ENCODE results near the gene TAGLN3.
A peak's percentile ranks its signal among the peaks of the same experiment; 100 is the strongest.
"Not testable (repeated sequence)": the region's sequence is repeated elsewhere in the genome, so short reads cannot be mapped to it uniquely, and the experiment has no call there.

TAGLN3 gene

DNA sequence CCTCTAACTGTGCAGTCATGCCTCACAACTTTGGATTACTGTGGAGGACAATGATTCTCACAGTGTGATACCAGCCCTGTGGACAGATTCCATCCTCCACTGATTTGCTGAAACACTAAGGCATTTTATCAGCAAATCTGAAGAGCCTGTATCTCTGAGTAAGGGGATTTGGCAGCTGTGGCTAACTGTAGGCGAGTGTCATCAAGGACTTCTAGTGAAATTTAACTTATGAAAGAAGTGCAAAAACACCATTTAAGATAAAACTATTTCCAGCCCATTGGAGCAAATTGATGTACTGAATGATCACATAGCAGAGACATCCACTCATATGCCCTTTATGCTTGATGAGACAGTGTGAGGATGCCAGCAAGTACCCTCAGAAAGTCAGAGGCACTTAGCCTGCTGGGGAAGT, 22.0 kb downstream of the TAGLN3 start:
- WGBS, 2 experiments: 73% methylated on average over 1 of the region's 1 CpG; no CpG with 5 or more reads in 1 of the 2 experiments
- H3K9me3 ChIP-seq (ENCODE audit: control insufficient read depth, low read length): no peaks in the 10 kb centered on the region
- H3K4me1 ChIP-seq (ENCODE audit: control insufficient read depth, insufficient read depth, low read length): peaks cover 21% of the 10 kb centered on the region
- no peaks in the 10 kb centered on the region for H3K36me3 ChIP-seq (ENCODE audit: control insufficient read depth, insufficient read depth, low read length)
- no peak overlapping the region for H3K4me3 ChIP-seq (ENCODE audit: insufficient read depth, low read depth, low read length)
- H3K27ac ChIP-seq (ENCODE audit: insufficient read depth, low read depth, low read length, poor library complexity, severe bottlenecking): peak overlapping the region; percentile 67
- H3K27me3 ChIP-seq (ENCODE audit: control insufficient read depth, insufficient read depth, low read length, poor library complexity, severe bottlenecking): no peaks in the 10 kb centered on the region

DNA sequence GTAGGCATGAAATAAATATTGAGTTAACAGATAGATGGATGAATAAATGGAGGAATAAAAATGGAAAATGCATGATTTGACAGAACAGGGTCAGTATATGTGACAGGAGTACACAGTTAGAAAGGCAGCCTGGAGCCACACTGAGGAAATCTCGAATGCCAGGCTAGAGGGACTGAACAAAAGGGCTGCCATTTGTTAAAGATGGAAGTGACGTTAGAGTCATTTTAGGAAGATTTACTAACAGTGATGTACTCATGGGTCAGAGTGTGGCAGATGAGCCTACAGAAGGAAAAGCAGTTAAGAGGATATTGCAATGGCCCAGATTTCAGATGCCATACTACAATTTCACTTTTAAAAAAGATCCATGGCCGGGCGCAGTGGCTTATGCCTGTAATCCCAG, 28.4 kb downstream of the TAGLN3 start:
- no peaks in the 10 kb centered on the region for H3K27me3 ChIP-seq (ENCODE audit: control insufficient read depth, insufficient read depth, low read length, poor library complexity, severe bottlenecking)
- H3K36me3 ChIP-seq (ENCODE audit: control insufficient read depth, insufficient read depth, low read length): no peaks in the 10 kb centered on the region
- H3K9me3 ChIP-seq (ENCODE audit: control insufficient read depth, low read length): no peaks in the 10 kb centered on the region
- no peaks in the 10 kb centered on the region for H3K4me1 ChIP-seq (ENCODE audit: control insufficient read depth, insufficient read depth, low read length)
- H3K27ac ChIP-seq (ENCODE audit: insufficient read depth, low read depth, low read length, poor library complexity, severe bottlenecking): no peak overlapping the region
- no peak overlapping the region for H3K4me3 ChIP-seq (ENCODE audit: insufficient read depth, low read depth, low read length)
- WGBS, 2 experiments: 90% methylated on average over 4 of the region's 4 CpGs

DNA sequence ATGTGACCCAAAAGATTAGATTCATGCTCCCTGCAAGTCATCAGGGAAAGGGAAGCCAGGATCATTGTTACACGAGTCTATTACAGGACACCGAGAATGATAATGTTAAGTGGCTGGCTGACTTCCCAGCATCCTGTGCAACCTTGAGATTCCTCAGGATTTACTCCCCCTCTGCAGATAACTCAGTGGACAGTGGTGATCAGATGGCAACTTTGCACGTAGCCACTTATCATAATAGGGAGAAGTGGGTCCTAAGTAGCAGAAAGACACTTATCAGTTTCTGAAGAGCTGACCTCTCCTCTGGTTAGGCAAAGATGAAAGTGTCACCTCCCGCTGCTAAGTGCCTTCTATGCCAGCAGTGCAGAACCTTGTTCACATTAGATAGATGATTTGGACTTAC, 29.1 kb downstream of the TAGLN3 start:
- H3K36me3 ChIP-seq (ENCODE audit: control insufficient read depth, insufficient read depth, low read length): no peaks in the 10 kb centered on the region
- H3K27me3 ChIP-seq (ENCODE audit: control insufficient read depth, insufficient read depth, low read length, poor library complexity, severe bottlenecking): no peaks in the 10 kb centered on the region
- no peak overlapping the region for H3K27ac ChIP-seq (ENCODE audit: insufficient read depth, low read depth, low read length, poor library complexity, severe bottlenecking)
- H3K4me3 ChIP-seq (ENCODE audit: insufficient read depth, low read depth, low read length): no peak overlapping the region
- H3K9me3 ChIP-seq (ENCODE audit: control insufficient read depth, low read length): no peaks in the 10 kb centered on the region
- no peaks in the 10 kb centered on the region for H3K4me1 ChIP-seq (ENCODE audit: control insufficient read depth, insufficient read depth, low read length)
- 94 to 95% methylated on average over 4 of the region's 4 CpGs for whole genome bisulfite sequencing, 2 experiments

DNA sequence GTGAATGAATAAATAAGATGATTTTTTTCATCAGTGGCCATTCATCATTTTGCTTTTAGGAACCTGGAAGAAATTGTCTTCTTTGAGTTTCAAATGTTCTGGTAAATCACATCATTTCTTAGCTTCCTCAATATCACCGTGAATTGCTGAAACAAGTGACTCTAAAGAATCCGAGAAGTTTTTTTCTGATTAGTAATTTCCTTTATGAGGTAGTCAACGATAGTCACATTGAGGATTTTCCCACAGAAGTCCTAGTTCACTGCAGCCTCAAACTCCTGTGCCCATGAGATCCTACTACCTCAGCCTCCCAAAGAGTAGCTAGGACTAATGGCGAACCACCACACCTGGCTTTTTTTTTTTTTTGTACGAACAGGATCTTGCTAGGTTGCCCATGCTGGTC, 32.2 kb downstream of the TAGLN3 start:
- 94 to 97% methylated on average over 5 of the region's 5 CpGs for WGBS, 2 experiments
- H3K9me3 ChIP-seq (ENCODE audit: control insufficient read depth, low read length): no peaks in the 10 kb centered on the region
- no peaks in the 10 kb centered on the region for H3K36me3 ChIP-seq (ENCODE audit: control insufficient read depth, insufficient read depth, low read length)
- H3K4me3 ChIP-seq (ENCODE audit: insufficient read depth, low read depth, low read length): no peak overlapping the region
- no peaks in the 10 kb centered on the region for H3K27me3 ChIP-seq (ENCODE audit: control insufficient read depth, insufficient read depth, low read length, poor library complexity, severe bottlenecking)
- H3K4me1 ChIP-seq (ENCODE audit: control insufficient read depth, insufficient read depth, low read length): no peaks in the 10 kb centered on the region
- no peak overlapping the region for H3K27ac ChIP-seq (ENCODE audit: insufficient read depth, low read depth, low read length, poor library complexity, severe bottlenecking)

DNA sequence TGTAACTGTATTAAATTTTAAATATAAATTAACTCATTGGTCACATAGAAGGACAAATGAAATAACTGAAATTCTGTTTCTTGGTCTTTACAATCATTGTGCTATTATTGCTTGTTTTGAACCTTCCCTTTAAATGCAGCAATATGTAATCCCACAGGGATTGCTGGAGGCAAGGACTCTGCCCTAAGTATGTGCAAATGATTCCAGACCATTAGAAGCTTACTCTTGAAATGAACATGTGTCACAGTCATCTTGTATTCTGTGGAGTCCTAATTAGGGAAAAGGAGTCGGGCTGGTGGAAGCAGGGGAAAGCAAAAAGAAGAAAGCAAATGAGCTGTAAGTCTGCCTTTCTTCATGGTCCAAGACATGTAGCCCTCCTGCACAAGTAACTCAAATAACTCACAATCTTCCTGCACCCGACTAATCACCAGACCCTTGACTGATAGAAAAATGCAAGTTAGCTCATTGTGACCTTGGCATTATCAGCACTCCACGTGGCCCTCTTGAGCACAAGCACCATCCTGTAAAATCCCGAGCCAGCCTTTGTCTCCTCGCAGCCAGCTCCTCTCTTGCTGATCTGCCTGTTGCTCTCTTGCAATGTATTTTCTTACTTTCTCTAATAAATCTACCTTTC, 33.5 kb downstream of the TAGLN3 start:
- Histone ChIP-seq H3K27ac (ENCODE audit: insufficient read depth, low read depth, low read length, poor library complexity, severe bottlenecking) (no peak overlapping the region), H3K36me3 (ENCODE audit: control insufficient read depth, insufficient read depth, low read length) (no peaks in the 10 kb centered on the region), H3K27me3 (ENCODE audit: control insufficient read depth, insufficient read depth, low read length, poor library complexity, severe bottlenecking) (no peaks in the 10 kb centered on the region), H3K9me3 (ENCODE audit: control insufficient read depth, low read length) (no peaks in the 10 kb centered on the region), H3K4me3 (ENCODE audit: insufficient read depth, low read depth, low read length) (no peak overlapping the region), H3K4me1 (ENCODE audit: control insufficient read depth, insufficient read depth, low read length) (no peaks in the 10 kb centered on the region)
- 92% methylated on average over 5 of the region's 5 CpGs for WGBS, 2 experiments

DNA sequence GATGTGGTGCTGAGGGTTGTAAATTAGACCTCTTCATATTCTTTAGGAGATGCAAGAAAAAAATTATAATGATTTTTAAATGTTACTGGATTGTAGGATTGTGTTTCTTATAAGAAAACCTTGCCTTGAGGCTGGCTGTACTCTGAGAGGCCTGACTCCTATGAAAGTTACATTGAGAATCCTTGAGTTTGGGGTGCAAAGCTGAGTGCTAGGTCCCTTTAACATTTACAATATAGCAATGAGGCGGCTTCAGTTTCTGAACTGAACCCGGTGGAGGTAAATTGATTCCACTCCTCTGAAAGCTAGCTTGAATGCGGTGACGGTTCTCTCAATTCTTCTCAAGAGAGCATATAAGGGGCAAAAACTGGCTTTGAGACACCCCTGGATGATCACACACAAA, 35.7 kb downstream of the TAGLN3 start, which contains the start of gene TMPRSS7:
Gene TMPRSS7 (plus strand): TSS at position 301 of the 400 bp plus-strand sequence. CDS start 110 bp downstream, outside the sequence.
- no peaks in the 10 kb centered on the region for H3K27me3 ChIP-seq (ENCODE audit: control insufficient read depth, insufficient read depth, low read length, poor library complexity, severe bottlenecking)
- H3K9me3 ChIP-seq (ENCODE audit: control insufficient read depth, low read length): no peaks in the 10 kb centered on the region
- 77 to 85% methylated on average over 4 of the region's 4 CpGs for WGBS, 2 experiments
- no peak within 1 kb of the TSS for H3K4me3 ChIP-seq (ENCODE audit: insufficient read depth, low read depth, low read length)
- no peaks in the 10 kb centered on the region for H3K4me1 ChIP-seq (ENCODE audit: control insufficient read depth, insufficient read depth, low read length)
- no peak within 1 kb of the TSS for H3K27ac ChIP-seq (ENCODE audit: insufficient read depth, low read depth, low read length, poor library complexity, severe bottlenecking)
- H3K36me3 ChIP-seq (ENCODE audit: control insufficient read depth, insufficient read depth, low read length): no peaks in the 10 kb centered on the region

DNA sequence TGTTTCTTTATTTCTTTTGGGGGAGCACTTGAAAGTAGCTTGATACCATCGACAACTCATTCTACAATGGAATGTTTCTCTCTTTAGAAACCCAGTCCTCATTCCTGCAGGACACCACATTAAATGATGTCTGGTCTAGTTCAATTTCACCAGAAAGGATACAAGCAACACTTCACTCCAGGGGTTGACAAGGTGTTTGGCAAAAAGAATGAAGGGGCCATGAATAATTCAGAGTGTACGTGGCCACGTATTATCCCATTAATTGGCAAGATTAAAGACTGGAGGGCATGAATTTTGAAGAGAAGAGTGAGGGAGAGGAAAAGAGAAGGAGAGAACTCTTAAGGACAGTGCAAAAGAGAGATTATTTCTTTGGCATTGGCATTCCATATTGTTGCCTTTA, 36.5 kb downstream of the TAGLN3 start:
- no peaks in the 10 kb centered on the region for H3K36me3 ChIP-seq (ENCODE audit: control insufficient read depth, insufficient read depth, low read length)
- no peak overlapping the region for H3K4me3 ChIP-seq (ENCODE audit: insufficient read depth, low read depth, low read length)
- no peak overlapping the region for H3K27ac ChIP-seq (ENCODE audit: insufficient read depth, low read depth, low read length, poor library complexity, severe bottlenecking)
- no peaks in the 10 kb centered on the region for H3K9me3 ChIP-seq (ENCODE audit: control insufficient read depth, low read length)
- no peaks in the 10 kb centered on the region for H3K27me3 ChIP-seq (ENCODE audit: control insufficient read depth, insufficient read depth, low read length, poor library complexity, severe bottlenecking)
- 75 to 76% methylated on average over 3 of the region's 3 CpGs for WGBS, 2 experiments
- no peaks in the 10 kb centered on the region for H3K4me1 ChIP-seq (ENCODE audit: control insufficient read depth, insufficient read depth, low read length)

DNA sequence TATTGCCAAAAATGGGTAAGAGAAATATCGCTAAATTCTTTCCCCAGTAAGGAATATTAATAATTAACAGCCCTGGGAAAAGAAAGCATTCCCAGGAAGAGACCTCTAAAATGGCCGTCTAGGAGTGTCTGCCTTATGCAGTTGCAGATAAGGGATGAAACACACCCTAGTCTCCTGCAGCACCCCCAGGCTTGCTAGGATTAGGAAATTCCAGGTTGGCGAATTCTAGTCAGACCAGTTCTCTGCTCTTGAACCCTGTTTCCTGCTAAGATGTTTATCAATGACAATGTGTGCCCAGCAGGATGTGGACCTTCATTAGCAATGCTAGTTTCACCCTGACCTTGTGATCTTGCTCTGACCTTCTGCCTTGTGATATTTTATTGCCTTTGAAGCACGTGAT, 38.5 kb downstream of the TAGLN3 start:
- 70 to 90% methylated on average over 2 to 4 of the region's 4 CpGs for WGBS, 2 experiments
- not testable (repeated sequence) for H3K27me3 ChIP-seq (ENCODE audit: control insufficient read depth, insufficient read depth, low read length, poor library complexity, severe bottlenecking); H3K27ac ChIP-seq (ENCODE audit: insufficient read depth, low read depth, low read length, poor library complexity, severe bottlenecking); H3K4me1 ChIP-seq (ENCODE audit: control insufficient read depth, insufficient read depth, low read length); H3K9me3 ChIP-seq (ENCODE audit: control insufficient read depth, low read length); H3K4me3 ChIP-seq (ENCODE audit: insufficient read depth, low read depth, low read length); H3K36me3 ChIP-seq (ENCODE audit: control insufficient read depth, insufficient read depth, low read length)

DNA sequence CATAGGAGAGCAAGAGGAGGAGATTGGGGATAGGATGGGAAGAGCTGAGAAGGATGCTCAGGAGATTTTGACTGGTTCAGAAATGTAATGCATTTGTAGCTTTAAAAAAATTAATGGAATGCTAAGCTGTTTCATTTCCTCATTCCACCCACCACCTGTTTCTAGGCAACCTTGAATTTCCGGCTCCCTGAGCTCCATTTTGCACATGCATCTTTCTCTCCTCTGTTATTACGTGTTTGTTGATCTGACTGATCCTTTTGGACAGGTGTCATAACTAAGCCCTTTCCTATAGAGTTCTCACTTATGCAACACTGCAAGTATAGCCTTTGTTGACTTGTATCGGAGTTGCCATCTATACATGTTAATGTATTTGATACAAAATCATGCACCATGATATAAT, 40.1 kb downstream of the TAGLN3 start:
- 93 to 96% methylated on average over 2 to 3 of the region's 3 CpGs for WGBS, 2 experiments
- H3K4me1 ChIP-seq (ENCODE audit: control insufficient read depth, insufficient read depth, low read length): no peaks in the 10 kb centered on the region
- H3K36me3 ChIP-seq (ENCODE audit: control insufficient read depth, insufficient read depth, low read length): no peaks in the 10 kb centered on the region
- no peak overlapping the region for H3K27ac ChIP-seq (ENCODE audit: insufficient read depth, low read depth, low read length, poor library complexity, severe bottlenecking)
- no peaks in the 10 kb centered on the region for H3K27me3 ChIP-seq (ENCODE audit: control insufficient read depth, insufficient read depth, low read length, poor library complexity, severe bottlenecking)
- no peak overlapping the region for H3K4me3 ChIP-seq (ENCODE audit: insufficient read depth, low read depth, low read length)
- no peaks in the 10 kb centered on the region for H3K9me3 ChIP-seq (ENCODE audit: control insufficient read depth, low read length)

DNA sequence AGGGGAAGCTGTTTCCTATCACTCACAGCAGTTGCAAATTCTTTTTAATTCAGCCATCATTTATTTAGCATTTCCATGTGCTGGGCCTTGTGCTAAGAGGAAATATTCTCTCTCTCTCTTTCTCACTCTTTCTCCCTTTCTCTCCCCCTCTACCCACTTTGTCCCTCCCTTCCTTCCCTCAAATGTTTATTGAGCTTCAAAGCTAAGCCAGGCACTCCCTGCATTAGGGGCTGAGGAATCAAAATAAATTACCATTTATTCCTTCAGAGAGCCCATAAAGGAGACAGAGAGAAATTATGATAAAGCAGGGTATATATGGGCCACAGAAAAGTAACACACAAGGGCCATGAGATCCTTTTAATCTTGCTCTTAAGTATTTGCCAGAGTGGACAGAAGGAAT, 42.6 kb downstream of the TAGLN3 start:
- no peak overlapping the region for H3K27ac ChIP-seq (ENCODE audit: insufficient read depth, low read depth, low read length, poor library complexity, severe bottlenecking)
- no peaks in the 10 kb centered on the region for H3K4me1 ChIP-seq (ENCODE audit: control insufficient read depth, insufficient read depth, low read length)
- H3K9me3 ChIP-seq (ENCODE audit: control insufficient read depth, low read length): no peaks in the 10 kb centered on the region
- H3K36me3 ChIP-seq (ENCODE audit: control insufficient read depth, insufficient read depth, low read length): no peaks in the 10 kb centered on the region
- H3K27me3 ChIP-seq (ENCODE audit: control insufficient read depth, insufficient read depth, low read length, poor library complexity, severe bottlenecking): no peaks in the 10 kb centered on the region
- H3K4me3 ChIP-seq (ENCODE audit: insufficient read depth, low read depth, low read length): no peak overlapping the region

DNA sequence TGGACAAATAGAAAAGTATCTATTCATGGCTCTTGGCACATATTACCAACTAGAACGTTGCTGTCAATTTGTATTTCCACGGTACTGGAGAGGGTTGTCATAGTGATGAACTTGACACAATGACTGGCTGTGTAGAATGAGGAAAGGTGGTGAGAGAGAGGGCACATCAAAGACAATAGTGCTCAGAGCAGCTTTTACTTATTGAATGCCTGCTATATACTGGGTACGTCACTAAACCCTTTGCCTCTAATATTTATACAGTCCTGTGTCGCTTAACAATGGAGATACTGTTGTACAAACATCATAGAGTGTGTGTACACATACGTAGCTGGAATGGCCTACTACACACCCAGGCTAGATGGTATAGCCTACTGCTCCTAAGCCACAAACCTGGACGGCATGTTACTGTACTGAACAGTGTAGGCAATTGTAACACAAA, 44.1 kb downstream of the TAGLN3 start:
- Histone ChIP-seq H3K9me3 (ENCODE audit: control insufficient read depth, low read length) (no peaks in the 10 kb centered on the region), H3K27ac (ENCODE audit: insufficient read depth, low read depth, low read length, poor library complexity, severe bottlenecking) (no peak overlapping the region), H3K27me3 (ENCODE audit: control insufficient read depth, insufficient read depth, low read length, poor library complexity, severe bottlenecking) (no peaks in the 10 kb centered on the region), H3K4me3 (ENCODE audit: insufficient read depth, low read depth, low read length) (no peak overlapping the region), H3K36me3 (ENCODE audit: control insufficient read depth, insufficient read depth, low read length) (no peaks in the 10 kb centered on the region), H3K4me1 (ENCODE audit: control insufficient read depth, insufficient read depth, low read length) (no peaks in the 10 kb centered on the region)
- WGBS, 2 experiments: 84 to 89% methylated on average over 6 of the region's 6 CpGs

Data from ectodermal cell (in vitro differentiated cells).